H9 (cell line): ENCODE data around the gene BLTP3A. TPM values are rescaled to one million over a fixed set of nuclear protein-coding genes. Genes with fewer than 3 reads are reported as not detected.

ENCODE experiments used
- DNase-seq: peaks from one replicate; pipeline ENCODE4 v3.0.0-alpha.2; 2017
- H2AFZ ChIP-seq: one replicate; pipeline ENCODE4 v1.6.1; 2013; ENCODE audit warnings: mild to moderate bottlenecking, low read length, control low read depth, moderate library complexity
- H2AK5ac ChIP-seq: 2 replicates; pipeline ENCODE4 v1.6.1; 2013; ENCODE audit warnings: low read length, control low read depth, mixed read lengths; ENCODE audit not compliant: insufficient read length
- H2BK120ac ChIP-seq: one replicate; pipeline ENCODE4 v1.6.1; 2013; ENCODE audit warnings: low read depth, mild to moderate bottlenecking, low read length, control low read depth, inconsistent platforms; ENCODE audit not compliant: poor library complexity, severe bottlenecking
- H2BK12ac ChIP-seq: 2 replicates; pipeline ENCODE4 v1.6.1; 2013; ENCODE audit warnings: low read length, control low read depth, mixed read lengths, low read depth; ENCODE audit not compliant: insufficient read length
- H2BK15ac ChIP-seq: 2 replicates; pipeline ENCODE4 v1.6.1; 2013; ENCODE audit warnings: low read depth, low read length, control low read depth
- H2BK20ac ChIP-seq: one replicate; pipeline ENCODE4 v1.6.1; 2013; ENCODE audit warnings: low read depth, mild to moderate bottlenecking, low read length, control low read depth, inconsistent platforms; ENCODE audit not compliant: poor library complexity, severe bottlenecking
- H2BK5ac ChIP-seq: 2 replicates; pipeline ENCODE4 v1.6.1; 2013; ENCODE audit warnings: low read length, control low read depth, mixed read lengths; ENCODE audit not compliant: insufficient read length
- H3K14ac ChIP-seq: 2 replicates; pipeline ENCODE4 v1.6.1; 2013; ENCODE audit warnings: low read length, control low read depth; ENCODE audit not compliant: insufficient read depth
- H3K18ac ChIP-seq: 2 replicates; pipeline ENCODE4 v1.6.1; 2013; ENCODE audit warnings: low read depth, mild to moderate bottlenecking, mixed read lengths, low read length, control low read depth; ENCODE audit not compliant: insufficient read length
- H3K23ac ChIP-seq: 2 replicates; pipeline ENCODE4 v1.6.1; 2013; ENCODE audit warnings: low read length, control low read depth, mixed read lengths, low read depth; ENCODE audit not compliant: insufficient read length
- H3K23me2 ChIP-seq: 2 replicates; pipeline ENCODE4 v1.6.1; 2013; ENCODE audit warnings: low read depth, mild to moderate bottlenecking, mixed read lengths, low read length, control low read depth; ENCODE audit not compliant: insufficient read length, poor library complexity, severe bottlenecking
- H3K27ac ChIP-seq: 2 replicates; pipeline ENCODE4 v1.5.1; 2013; ENCODE audit warnings: low read length, control low read depth, mixed read lengths, low read depth; ENCODE audit not compliant: insufficient read length
- H3K27me3 ChIP-seq: 2 replicates; pipeline ENCODE4 v1.6.1; 2013; ENCODE audit warnings: low read length, control low read depth, inconsistent platforms; ENCODE audit not compliant: insufficient read depth
- H3K4ac ChIP-seq: 2 replicates; pipeline ENCODE4 v1.6.1; 2013; ENCODE audit warnings: low read depth, mild to moderate bottlenecking, control low read depth, inconsistent platforms, low read length, moderate library complexity
- H3K4me1 ChIP-seq: 2 replicates; pipeline ENCODE4 v1.6.1; 2013; ENCODE audit warnings: low read length, control low read depth, inconsistent platforms; ENCODE audit not compliant: insufficient read depth
- H3K4me2 ChIP-seq: 2 replicates; pipeline ENCODE4 v1.6.1; 2013; ENCODE audit warnings: low read length, control low read depth, mixed read lengths; ENCODE audit not compliant: insufficient read length, insufficient read depth
- H3K56ac ChIP-seq: 2 replicates; pipeline ENCODE4 v1.6.1; 2013; ENCODE audit warnings: low read depth, mild to moderate bottlenecking, mixed read lengths, low read length, control low read depth; ENCODE audit not compliant: insufficient read length
- H3K79me1 ChIP-seq: 2 replicates; pipeline ENCODE4 v1.6.1; 2013; ENCODE audit warnings: low read depth, mild to moderate bottlenecking, moderate library complexity, low read length, control low read depth, inconsistent platforms; ENCODE audit not compliant: insufficient read depth, poor library complexity, severe bottlenecking
- H3K79me2 ChIP-seq: 2 replicates; pipeline ENCODE4 v1.6.1; 2013; ENCODE audit warnings: low read length, control low read depth, inconsistent platforms; ENCODE audit not compliant: insufficient read depth
- H3K9ac ChIP-seq: 2 replicates; pipeline ENCODE4 v1.6.1; 2013; ENCODE audit warnings: low read length, control low read depth, mixed read lengths; ENCODE audit not compliant: insufficient read length; ENCODE audit errors: extremely low read depth
- H3K9me3 ChIP-seq: one replicate; pipeline ENCODE4 v1.6.1; 2013; ENCODE audit warnings: low read depth, low read length, inconsistent platforms; ENCODE audit not compliant: control insufficient read depth
- H3T11ph ChIP-seq: one replicate; pipeline ENCODE4 v1.6.1; 2013; ENCODE audit warnings: mild to moderate bottlenecking, low read length, control low read depth, inconsistent platforms
- H4K20me1 ChIP-seq: one replicate; pipeline ENCODE4 v1.6.1; 2013; ENCODE audit not compliant: control insufficient read depth, insufficient read length, insufficient read depth
- H4K5ac ChIP-seq: 2 replicates; pipeline ENCODE4 v1.6.1; 2013; ENCODE audit warnings: low read depth, mild to moderate bottlenecking, mixed read lengths, low read length, control low read depth; ENCODE audit not compliant: insufficient read length
- H4K8ac ChIP-seq: replicated peaks from 2 replicates; pipeline ENCODE4 v1.6.1; 2013; ENCODE audit warnings: low read length, control low read depth, mixed read lengths, low read depth; ENCODE audit not compliant: insufficient read length
- H4K91ac ChIP-seq: 2 replicates; pipeline ENCODE4 v1.6.1; 2013; ENCODE audit warnings: low read depth, mild to moderate bottlenecking, moderate library complexity, mixed read lengths, low read length, control low read depth; ENCODE audit not compliant: insufficient read length
- H3K27ac Mint-ChIP-seq, 3 experiments: 2 replicates in 2 of 3; 3 replicates in 1 of 3; pipeline ENCODE4 v1.8.0; 2020 to 2021; ENCODE audit warnings: mixed read lengths in 3 of 3, mild to moderate bottlenecking in 1 of 3, moderate library complexity in 1 of 3
- H3K27me3 Mint-ChIP-seq: 2 replicates; pipeline ENCODE4 v1.8.0; 2021; ENCODE audit warnings: low read depth, mild to moderate bottlenecking, moderate library complexity, mixed read lengths
- H3K36me3 Mint-ChIP-seq, 3 experiments: 2 replicates in 2 of 3; 3 replicates in 1 of 3; pipeline ENCODE4 v1.8.0; 2020 to 2021; ENCODE audit warnings: low read depth in 3 of 3, mixed read lengths in 3 of 3; ENCODE audit not compliant: insufficient read depth in 1 of 3
- H3K4me1 Mint-ChIP-seq, 2 experiments: 2 replicates each; pipeline ENCODE4 v1.8.0; 2020; ENCODE audit warnings: mixed read lengths in 2 of 2
- H3K4me3 Mint-ChIP-seq, 2 experiments: 2 replicates in 1 of 2; 3 replicates in 1 of 2; pipeline ENCODE4 v1.8.0; 2020 to 2021; ENCODE audit warnings: mild to moderate bottlenecking in 2 of 2, mixed read lengths in 2 of 2, moderate library complexity in 1 of 2
- H3K9me3 Mint-ChIP-seq, 2 experiments: 2 replicates in 1 of 2; 3 replicates in 1 of 2; pipeline ENCODE4 v1.8.0; 2020; ENCODE audit warnings: mild to moderate bottlenecking in 2 of 2, mixed read lengths in 2 of 2, moderate library complexity in 1 of 2
- CTCF ChIP-seq: fragments of 200-600 bp; sonication (generic); conservative IDR thresholded peaks from 3 replicates; pipeline ENCODE4 v1.8.0; 2021; ENCODE audit warnings: antibody characterized with exemption, mild to moderate bottlenecking
- WGBS: extraction: QIAGEN DNeasy Blood & Tissue Kit; methylation state at CpG from one replicate; pipeline ENCODE4 v1.1.7; 2013; ENCODE audit warnings: missing lambda C conversion rate, low lambda C conversion rate, mixed read lengths; ENCODE audit not compliant: insufficient read length; ENCODE audit errors: extremely low coverage; 5-methylcytosine and 5-hydroxymethylcytosine counted together
- total RNA-seq: library from RNA; stranded (reverse); gene quantifications from 2 replicates; pipeline ENCODE4 v1.2.1, GENCODE V29; 2021

The BLTP3A gene
- total RNA-seq, 1 experiment from 2014 or later: 17.8 TPM

GRCh38 chr6:34810017-34810882 lies 18.4 kb downstream of the BLTP3A start:
- H3K79me2 ChIP-seq: peaks cover 2% of the 10 kb centered on the region; the same call in 1 of the 2 replicates
- no peak overlapping the region for H4K8ac ChIP-seq

More at GRCh38 chr6:34810017-34810882, 18.4 kb downstream of the BLTP3A start:
- no peak overlapping the region for H3K4ac ChIP-seq
- no peak overlapping the region for H2BK12ac ChIP-seq
- H3K56ac ChIP-seq: no peak overlapping the region
- H3K4me1 ChIP-seq: no peaks in the 10 kb centered on the region
- no peak overlapping the region for H3K4me3 Mint-ChIP-seq
- peaks cover 2% of the 10 kb centered on the region for H3K79me1 ChIP-seq
- DNase-seq: no peak
- H2BK15ac ChIP-seq: no peak overlapping the region
- no peaks in the 10 kb centered on the region for H3K4me1 Mint-ChIP-seq
- H3K9me3 Mint-ChIP-seq: no peaks in the 10 kb centered on the region
- H3K27me3 Mint-ChIP-seq: no peaks in the 10 kb centered on the region
- H3K27me3 ChIP-seq: no peaks in the 10 kb centered on the region
- H2BK5ac ChIP-seq: no peak overlapping the region
- no peak overlapping the region for H4K91ac ChIP-seq
- no peaks in the 10 kb centered on the region for H4K20me1 ChIP-seq
- no peak overlapping the region for H3K4me2 ChIP-seq
- no peak overlapping the region for H3K18ac ChIP-seq
- no peak overlapping the region for H2AFZ ChIP-seq
- no peaks in the 10 kb centered on the region for H3K23me2 ChIP-seq
- H3K27ac ChIP-seq: no peak overlapping the region
- H2BK20ac ChIP-seq: no peak overlapping the region
- no peak overlapping the region for H3K23ac ChIP-seq
- no CpG with 5 or more reads among the region's 10 CpGs for WGBS
- no peak for TF ChIP-seq CTCF
- no peak overlapping the region for H3K14ac ChIP-seq
- H2BK120ac ChIP-seq: no peak overlapping the region
- H4K5ac ChIP-seq: no peak overlapping the region
- H3T11ph ChIP-seq: no peak overlapping the region
- H2AK5ac ChIP-seq: no peak overlapping the region
- no peak overlapping the region for H3K9ac ChIP-seq
- H3K36me3 Mint-ChIP-seq: no peaks in the 10 kb centered on the region
- H3K9me3 ChIP-seq: no peaks in the 10 kb centered on the region
- no peak overlapping the region for H3K27ac Mint-ChIP-seq
